ENCODE data around the gene RBFOX2. TPM values are rescaled to one million over a fixed set of nuclear protein-coding genes. Genes with fewer than 3 reads are reported as not detected.
"Not testable (repeated sequence)": the region's sequence is repeated elsewhere in the genome, so short reads cannot be mapped to it uniquely, and the experiment has no call there.

The RBFOX2 gene
- total RNA-seq, 2 donors from 2014 or later = 71.5 to 73.6 TPM

GRCh38 chr22:35725521-35725920 lies 303.1 kb downstream of the RBFOX2 start:
- no peak for ATAC-seq
- intact Hi-C loops (cut with DNase I) = no loop called here
- DNase-seq = no peak

- intact Hi-C loops (cut with DNase I) = no loop called here
- DNase-seq = no peak
- ATAC-seq = no peak
These were observed 306.7 kb downstream of the RBFOX2 start for GRCh38 chr22:35721960-35722359.

GRCh38 chr22:35719212-35719875 lies 309.3 kb downstream of the RBFOX2 start:
- ATAC-seq (no peak), DNase-seq (no peak)
- intact Hi-C loops (cut with DNase I) = no loop called here

- DNase-seq (no peak), ATAC-seq (no peak)
- intact Hi-C loops (cut with DNase I) = no loop called here
These were observed 311.1 kb downstream of the RBFOX2 start, which contains the start of gene APOL5 for GRCh38 chr22:35717572-35717971. Gene APOL5 (plus strand): TSS chr22:35717872. CDS start chr22:35717872, 0 bp downstream.

- no peak for DNase-seq
- no peak for ATAC-seq
- intact Hi-C loops (cut with DNase I) = no loop called here
These were observed 316.0 kb downstream of the RBFOX2 start for GRCh38 chr22:35712672-35713071.

GRCh38 chr22:35711336-35711735 lies 317.3 kb downstream of the RBFOX2 start:
- intact Hi-C loops (cut with DNase I) = no loop called here
- ATAC-seq (no peak), DNase-seq (no peak)

GRCh38 chr22:35708917-35709316 lies 319.7 kb downstream of the RBFOX2 start:
- no peak for ATAC-seq
- no peak for DNase-seq
- intact Hi-C loops (cut with DNase I) = no loop called here

- no peak for DNase-seq
- intact Hi-C loops (cut with DNase I) = no loop called here
- no peak for ATAC-seq
These were observed 320.2 kb downstream of the RBFOX2 start for GRCh38 chr22:35708453-35708852.

- no peak for ATAC-seq
- intact Hi-C loops (cut with DNase I) = no loop called here
- DNase-seq = no peak
These were observed 323.5 kb downstream of the RBFOX2 start for GRCh38 chr22:35705141-35705540.

- intact Hi-C loops (cut with DNase I) = no loop called here
- DNase-seq (no peak), ATAC-seq (no peak)
These were observed 324.6 kb downstream of the RBFOX2 start for GRCh38 chr22:35703861-35704584.

GRCh38 chr22:35699852-35700251 lies 328.8 kb downstream of the RBFOX2 start:
- ATAC-seq; intact Hi-C loops (cut with DNase I); DNase-seq: not testable (repeated sequence)

- DNase-seq = no peak
- no peak for ATAC-seq
- intact Hi-C loops (cut with DNase I) = no loop called here
These were observed 331.5 kb downstream of the RBFOX2 start for GRCh38 chr22:35697142-35697541.

- intact Hi-C loops (cut with DNase I) = no loop called here
- ATAC-seq (no peak), DNase-seq (no peak)
These were observed 333.4 kb downstream of the RBFOX2 start for GRCh38 chr22:35695202-35695601.

GRCh38 chr22:35690001-35690400 lies 338.6 kb downstream of the RBFOX2 start:
- intact Hi-C loops (cut with DNase I) = no loop called here
- DNase-seq (no peak), ATAC-seq (no peak)

- intact Hi-C loops (cut with DNase I) = no loop called here
- ATAC-seq (no peak), DNase-seq (no peak)
These were observed 339.5 kb downstream of the RBFOX2 start for GRCh38 chr22:35688913-35689675.

Other genes starting within 250 kb of the RBFOX2 start
- 10 to 100 TPM; 32.2 to 33.3 TPM for gene APOL3, start 131.9 kb upstream of the RBFOX2 start, total RNA-seq
- 10 to 100 TPM; 10.8 to 11.4 TPM for gene APOL4, start 173.0 kb upstream of the RBFOX2 start, total RNA-seq
- 10 to 100 TPM; 43.8 to 43.9 TPM for gene APOL2, start 210.7 kb upstream of the RBFOX2 start, total RNA-seq
- 10 to 100 TPM; 26.5 to 40.7 TPM for gene APOL1, start 224.3 kb upstream of the RBFOX2 start, total RNA-seq